NCI-H2171 (cell line): ENCODE results near the gene FNDC5.

Experiments
- DNase-seq: peaks from one replicate; lab custom pipeline; 2025; lab: John Stamatoyannopoulos, UW

FNDC5 gene

GRCh38 chr1:32864375-32865019 lies 6.2 kb downstream of the FNDC5 start:
- DNase-seq, result no peak

GRCh38 chr1:32863881-32864245 lies 6.8 kb downstream of the FNDC5 start:
- no peak for DNase-seq

- no peak for DNase-seq
These were observed 7.4 kb downstream of the FNDC5 start for GRCh38 chr1:32863218-32863880.

GRCh38 chr1:32861904-32862695 lies 8.6 kb downstream of the FNDC5 start:
- DNase-seq, result no peak

GRCh38 chr1:32860566-32860965 lies 10.1 kb downstream of the FNDC5 start:
- DNase-seq, result no peak

- DNase-seq, result no peak
These were observed 10.8 kb downstream of the FNDC5 start for GRCh38 chr1:32859915-32860314.

- DNase-seq, result no peak
These were observed 11.9 kb downstream of the FNDC5 start for GRCh38 chr1:32858791-32859190.

- no peak for DNase-seq
These were observed 12.6 kb downstream of the FNDC5 start for GRCh38 chr1:32858136-32858535.

- DNase-seq, result no peak
These were observed 14.7 kb downstream of the FNDC5 start for GRCh38 chr1:32855861-32856617.

- no peak for DNase-seq
These were observed 22.2 kb downstream of the FNDC5 start for GRCh38 chr1:32848354-32849063.

- DNase-seq, result no peak
These were observed 38.8 kb downstream of the FNDC5 start for GRCh38 chr1:32831878-32832277.

GRCh38 chr1:32830092-32830852 lies 40.4 kb downstream of the FNDC5 start:
- DNase-seq, result no peak

- peak; percentile 8 for DNase-seq
These were observed 42.4 kb downstream of the FNDC5 start for GRCh38 chr1:32828341-32828740.

GRCh38 chr1:32825181-32825580 lies 45.5 kb downstream of the FNDC5 start:
- no peak for DNase-seq

- no peak for DNase-seq
These were observed 51.7 kb downstream of the FNDC5 start for GRCh38 chr1:32818804-32819541.

- DNase-seq, result peak; percentile 87
These were observed 52.6 kb downstream of the FNDC5 start for GRCh38 chr1:32817815-32818786.

GRCh38 chr1:32817159-32817814 lies 53.4 kb downstream of the FNDC5 start, which contains the start of the genes S100PBP and YARS1:
S100PBP (plus strand) TSS chr1:32817653; CDS start chr1:32826100, 8,447 bp downstream.
YARS1 (minus strand) TSS chr1:32817358; CDS start chr1:32817244, 114 bp downstream.
- peak; percentile 97 for DNase-seq

GRCh38 chr1:32816676-32817158 lies 54.0 kb downstream of the FNDC5 start:
- no peak for DNase-seq
